GM19043 (cell line): ENCODE measurements around the gene FADS1.

ENCODE experiments used
- ATAC-seq: cut with Tn5 transposase; IDR thresholded peaks from one replicate; pipeline ENCODE4 v1.9.1; 2021; ENCODE audit warnings: low read depth; ENCODE audit not compliant: unreplicated experiment

Gene FADS1

DNA sequence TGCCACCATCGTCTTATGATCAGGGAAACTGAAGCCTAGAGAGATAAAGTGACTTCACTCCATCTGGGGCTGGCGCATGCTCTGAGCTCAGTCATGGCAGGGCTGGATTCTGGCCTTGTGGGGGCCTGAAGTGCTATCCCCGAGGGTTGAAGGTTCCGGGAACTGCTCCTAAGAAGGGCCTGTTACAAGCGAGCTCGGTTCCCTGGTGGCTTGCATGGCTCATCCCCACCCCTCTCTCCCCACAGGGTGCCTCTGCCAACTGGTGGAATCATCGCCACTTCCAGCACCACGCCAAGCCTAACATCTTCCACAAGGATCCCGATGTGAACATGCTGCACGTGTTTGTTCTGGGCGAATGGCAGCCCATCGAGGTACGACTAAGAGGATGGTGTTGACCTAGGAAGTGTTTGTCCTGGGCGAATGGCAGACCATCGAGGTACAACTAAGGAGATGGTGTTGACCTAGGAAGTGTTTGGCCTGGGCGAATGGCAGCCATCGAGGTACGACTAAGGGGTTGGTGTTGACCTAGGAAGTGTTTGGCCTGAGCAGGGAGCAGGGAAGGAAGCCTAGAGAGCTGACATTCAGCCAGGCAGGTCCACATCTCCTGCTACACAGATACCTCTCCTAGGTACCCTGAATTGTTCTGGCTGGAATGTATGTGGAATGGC is 31.2 kb upstream of the FADS1 start:
- ATAC-seq, result no peak

DNA sequence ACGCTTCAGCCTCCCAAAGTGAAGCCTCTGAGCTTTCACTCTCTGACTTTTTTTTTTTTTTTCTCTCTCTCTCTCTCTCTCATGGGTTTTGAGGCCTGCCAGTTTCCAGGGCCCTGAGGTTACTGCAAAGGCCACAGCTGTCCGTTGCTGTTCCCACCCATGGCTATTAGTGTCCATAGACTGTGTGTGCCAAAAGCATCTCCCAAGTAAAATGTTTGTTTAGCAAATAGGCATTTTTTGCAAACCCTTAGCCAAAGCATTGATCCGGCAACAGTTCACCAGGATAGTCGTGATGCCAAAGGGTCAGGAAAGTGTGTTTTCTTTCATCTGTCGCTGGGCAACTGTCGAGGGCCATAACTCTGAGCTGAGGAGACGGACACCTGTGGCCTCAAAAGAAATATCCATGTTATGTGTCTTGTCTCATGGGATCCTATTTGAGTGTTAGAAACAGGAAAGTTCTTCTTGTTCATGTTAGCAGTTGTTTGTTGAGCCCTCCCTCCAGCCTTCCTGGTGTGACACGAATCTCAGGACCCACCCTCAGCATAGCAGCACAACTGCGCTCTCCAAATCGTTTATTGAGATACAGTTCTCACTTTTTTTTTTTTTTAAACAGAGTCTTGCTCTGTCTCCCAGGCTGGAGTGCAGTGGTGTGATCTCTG is 29.7 kb upstream of the FADS1 start:
- no peak for ATAC-seq

DNA sequence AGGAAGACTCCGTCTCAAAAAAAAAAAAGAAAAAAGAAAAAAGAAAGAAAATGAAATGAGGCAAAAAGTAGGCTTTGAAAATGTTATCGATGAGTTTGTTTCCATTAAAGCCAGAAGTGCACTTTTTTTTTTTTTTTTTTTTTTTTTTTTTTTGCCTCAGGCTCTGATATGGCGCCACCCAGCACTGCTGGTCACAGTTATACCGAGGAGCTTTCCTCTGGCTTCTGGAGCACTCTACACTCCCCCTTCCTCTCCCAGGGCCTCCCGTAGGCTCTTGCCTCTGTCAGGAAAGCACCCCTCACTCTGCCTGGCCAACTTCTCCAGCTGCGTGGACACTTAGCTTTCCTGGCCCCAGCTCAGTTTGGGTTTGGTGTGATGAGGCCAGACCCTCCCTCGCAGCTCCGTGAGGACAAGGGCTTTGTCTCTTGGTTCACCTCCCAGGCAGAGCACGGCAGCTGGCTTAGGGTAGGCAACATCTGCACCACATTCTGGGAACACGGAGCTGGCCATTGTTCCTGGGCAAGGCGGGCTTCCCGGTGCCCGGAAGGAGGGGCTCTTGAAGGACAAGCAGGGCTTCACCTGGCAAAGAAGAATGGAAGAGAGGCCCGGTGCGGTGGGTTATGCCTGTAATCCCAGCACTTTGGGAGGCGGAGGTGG is 28.2 kb upstream of the FADS1 start:
- no peak for ATAC-seq

DNA sequence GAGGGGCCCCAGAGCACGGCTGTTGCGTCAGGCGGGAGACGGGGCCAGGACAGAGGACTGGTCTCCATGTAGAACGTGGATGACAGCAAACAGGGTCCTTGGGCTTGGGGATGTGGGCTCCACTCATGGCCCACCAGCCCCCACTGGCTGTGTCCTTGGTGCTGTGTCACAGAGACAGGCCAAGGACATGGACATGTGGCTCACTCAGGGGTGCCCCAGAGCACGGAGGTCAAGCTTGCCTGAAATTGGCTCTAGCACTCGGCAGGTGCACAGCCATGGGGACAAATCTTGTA is 25.7 kb upstream of the FADS1 start:
- no peak for ATAC-seq

DNA sequence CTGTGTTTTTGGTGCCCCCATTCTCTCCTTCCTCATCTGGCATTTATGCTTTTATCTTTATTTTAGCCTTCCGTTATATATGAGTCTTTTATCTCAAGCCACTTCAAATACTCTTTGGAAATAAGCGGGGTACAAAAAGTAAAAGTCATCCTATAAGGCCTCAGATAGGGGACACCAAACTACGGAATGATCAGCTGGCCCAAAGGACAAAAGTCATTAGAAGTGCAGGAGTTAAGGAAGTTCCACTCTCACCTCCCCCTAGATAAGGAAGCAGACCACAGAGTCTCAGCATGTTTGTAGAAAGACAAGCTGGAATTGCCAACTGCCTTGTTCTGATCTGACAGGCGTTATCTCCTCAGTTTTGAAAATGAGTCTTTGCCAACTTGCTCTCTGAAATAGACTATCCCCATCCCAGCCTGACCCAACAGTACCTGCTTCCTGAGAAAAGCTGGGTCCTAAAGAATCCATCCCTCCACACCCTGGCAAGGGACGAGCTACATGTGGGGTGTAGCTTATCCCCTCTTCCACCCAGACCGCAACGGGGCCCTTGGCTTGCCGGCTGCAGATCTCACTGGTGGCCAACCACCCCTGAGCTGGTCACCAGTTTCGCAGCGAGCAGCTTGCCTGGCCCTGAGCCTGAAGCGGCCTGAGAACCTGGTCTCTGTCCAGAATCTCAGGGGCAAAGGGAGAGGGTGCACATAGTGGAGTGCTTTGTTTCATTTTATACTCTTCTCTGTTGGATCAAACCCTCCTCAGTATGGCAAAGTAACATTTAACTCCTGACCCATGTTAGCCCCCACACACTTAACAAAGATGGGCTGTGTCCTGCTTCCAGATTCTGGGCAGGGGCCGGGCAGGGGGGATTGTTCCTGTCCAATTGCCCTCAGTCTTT is 25.1 kb upstream of the FADS1 start:
- no peak for ATAC-seq

DNA sequence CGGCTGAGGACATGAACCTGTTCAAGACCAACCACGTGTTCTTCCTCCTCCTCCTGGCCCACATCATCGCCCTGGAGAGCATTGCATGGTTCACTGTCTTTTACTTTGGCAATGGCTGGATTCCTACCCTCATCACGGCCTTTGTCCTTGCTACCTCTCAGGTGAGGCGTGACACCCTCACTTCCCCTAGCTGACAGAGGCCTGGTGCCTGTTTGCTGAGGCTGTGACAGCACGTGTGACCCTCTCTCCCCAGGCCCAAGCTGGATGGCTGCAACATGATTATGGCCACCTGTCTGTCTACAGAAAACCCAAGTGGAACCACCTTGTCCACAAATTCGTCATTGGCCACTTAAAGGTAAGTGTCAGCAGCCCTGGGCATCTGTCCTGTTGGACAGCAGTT is 23.6 kb upstream of the FADS1 start:
- no peak for ATAC-seq

DNA sequence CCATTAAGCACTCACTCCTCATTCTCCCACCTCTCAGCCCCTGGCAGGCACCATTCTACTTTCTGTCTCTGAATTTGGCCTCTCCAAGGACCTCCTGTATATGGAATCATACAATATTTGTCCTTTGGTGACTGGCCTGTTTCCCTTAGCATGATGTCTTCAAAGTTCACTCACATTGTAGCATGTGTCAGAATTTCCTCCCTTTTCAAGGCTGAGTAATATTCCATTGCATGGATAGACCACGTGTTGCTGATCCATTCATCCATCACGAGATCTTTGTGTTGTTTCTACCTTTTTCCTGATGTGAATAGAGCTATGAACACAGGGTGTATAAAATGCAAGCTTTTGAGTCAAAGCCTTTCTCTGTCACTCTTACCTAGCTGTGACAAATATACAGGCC is 22.9 kb upstream of the FADS1 start:
- ATAC-seq, result no peak

DNA sequence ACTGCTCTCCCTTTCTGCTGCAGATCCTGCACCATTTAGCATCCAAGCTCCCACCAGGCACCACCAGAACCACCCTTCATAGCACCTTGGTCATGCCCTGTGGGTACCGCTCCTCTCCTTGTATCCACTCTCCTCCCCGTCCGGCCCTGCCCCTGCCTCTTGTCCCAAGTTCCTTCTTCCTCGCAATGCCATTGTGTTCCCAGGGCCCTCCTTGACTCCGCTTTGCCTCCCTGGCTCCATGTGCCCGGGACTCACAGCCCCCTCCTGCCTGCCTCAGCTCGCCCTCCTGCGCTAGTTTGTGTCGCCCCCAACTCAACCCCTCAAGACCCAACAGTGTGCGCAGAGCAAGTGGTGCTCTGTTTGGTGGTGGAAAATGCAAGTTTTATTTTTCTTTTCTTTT is 22.1 kb upstream of the FADS1 start:
- no peak for ATAC-seq

DNA sequence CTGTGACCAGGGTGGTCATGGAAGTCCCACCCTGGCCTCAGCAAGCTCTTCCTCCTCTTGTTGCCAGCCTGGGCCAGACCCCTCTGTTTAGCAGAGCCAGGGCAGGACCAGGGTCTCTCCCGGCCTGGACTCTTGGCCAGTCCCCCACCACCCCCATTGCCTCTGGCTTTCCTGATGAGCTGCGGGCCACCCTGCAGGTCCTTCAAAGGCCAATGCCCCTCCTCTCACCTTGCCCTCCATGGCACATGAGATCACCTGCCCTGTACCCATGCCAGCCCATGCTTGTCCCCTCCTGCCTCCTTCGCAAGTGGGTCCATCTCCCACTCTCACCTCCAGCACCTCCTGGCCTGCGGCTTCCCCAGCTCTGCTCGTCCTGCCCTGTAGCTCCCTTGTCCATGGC is 21.7 kb upstream of the FADS1 start:
- no peak for ATAC-seq

DNA sequence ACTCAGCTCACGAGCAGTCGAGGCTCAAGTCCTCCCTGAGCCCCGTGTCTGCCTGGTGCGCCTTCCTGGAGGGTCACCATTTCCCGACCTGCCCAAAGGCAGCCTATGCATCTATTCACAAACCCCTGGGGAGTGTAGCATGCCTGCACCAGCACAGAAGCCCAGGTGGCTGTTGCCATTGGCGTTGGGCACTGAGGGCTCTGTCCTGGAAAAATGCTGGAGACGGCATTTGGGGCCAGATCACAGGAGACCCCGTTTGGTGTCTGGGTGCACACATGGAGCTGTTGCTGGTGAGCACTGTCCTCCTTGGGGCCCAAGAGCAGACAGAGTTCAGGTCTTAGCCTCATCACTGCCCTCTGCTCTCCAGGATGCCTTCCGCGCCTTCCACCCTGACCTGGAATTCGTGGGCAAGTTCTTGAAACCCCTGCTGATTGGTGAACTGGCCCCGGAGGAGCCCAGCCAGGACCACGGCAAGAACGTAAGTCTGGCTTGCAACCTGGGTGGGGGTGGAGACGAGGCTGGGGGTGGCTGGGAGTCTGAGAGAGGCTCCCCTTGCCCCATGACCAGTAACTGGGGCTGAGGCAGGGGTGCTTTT is 20.7 kb upstream of the FADS1 start:
- no peak for ATAC-seq

DNA sequence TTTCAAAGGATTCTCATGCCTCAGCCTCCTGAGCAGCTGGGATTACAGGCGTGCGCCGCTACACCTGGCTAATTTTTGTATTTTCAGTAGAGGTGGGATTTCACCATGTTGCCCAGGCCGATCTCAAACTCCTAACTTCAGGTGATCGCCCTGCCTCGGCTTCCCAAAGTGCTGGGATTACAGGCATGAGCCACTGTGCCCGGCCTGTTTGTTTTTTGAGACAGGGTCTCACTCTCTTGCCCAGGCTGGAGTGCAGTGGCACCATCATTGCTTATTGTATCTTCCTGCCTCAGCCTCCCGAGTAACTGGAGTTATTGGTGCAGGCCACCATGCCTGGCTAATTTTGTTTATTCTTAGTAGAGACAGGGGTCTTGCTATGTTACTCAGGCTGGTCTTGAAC is 19.4 kb upstream of the FADS1 start:
- no peak for ATAC-seq

DNA sequence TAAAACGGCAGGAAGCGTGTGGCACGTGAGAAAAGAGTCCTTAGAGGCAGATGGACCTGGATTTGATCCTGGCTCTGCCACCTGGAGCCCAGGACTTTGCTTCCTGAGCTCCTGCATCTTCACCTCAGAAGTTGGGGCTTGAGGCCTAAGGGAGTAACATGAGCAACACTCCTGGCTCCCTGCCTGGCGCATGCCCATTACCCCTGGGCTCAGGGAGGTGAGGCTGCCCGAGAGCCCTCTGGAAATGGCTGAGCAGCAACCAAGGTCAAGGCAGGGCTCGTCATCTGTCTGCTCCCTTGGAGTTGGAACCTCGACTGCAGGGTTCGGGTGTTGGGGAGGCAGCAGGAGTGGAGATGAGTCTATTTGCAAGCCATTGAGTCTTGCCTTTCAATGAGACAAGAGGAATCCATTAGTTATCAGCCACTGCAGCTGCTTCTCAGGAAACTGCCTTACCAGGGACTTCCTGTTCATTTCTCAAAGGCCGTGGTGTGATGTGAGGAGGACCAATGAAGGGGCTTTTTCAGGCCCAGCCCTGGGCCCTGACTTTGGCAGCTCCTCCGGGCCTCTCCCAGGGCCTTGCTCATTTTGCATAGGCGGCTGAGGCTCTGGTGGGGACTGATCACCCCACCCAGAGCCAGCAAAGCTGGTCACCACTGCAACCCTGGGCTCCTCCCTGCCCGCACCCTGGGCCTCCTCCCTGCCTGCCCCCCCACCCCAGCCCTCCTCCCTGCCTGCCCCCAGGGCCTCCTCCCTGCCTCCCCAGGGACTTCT is 17.7 kb upstream of the FADS1 start:
- ATAC-seq, result peak; percentile 86

DNA sequence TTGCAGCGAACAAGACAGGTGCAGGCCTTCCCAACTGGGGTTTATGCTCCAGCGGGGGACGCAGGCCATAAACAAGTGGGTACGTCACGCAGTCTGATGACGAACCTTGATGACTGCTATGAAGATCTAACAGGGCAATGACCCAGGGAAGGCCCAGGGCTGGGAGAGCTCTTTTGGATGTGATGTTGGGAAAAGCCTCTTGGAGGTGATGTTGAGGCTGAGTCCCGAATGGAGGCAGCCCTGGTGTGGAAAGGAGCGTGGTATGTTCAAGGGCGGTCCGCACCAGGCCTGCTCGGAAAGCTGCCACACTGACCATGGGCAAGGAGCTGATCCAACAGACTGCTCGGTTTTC is 17.1 kb upstream of the FADS1 start:
- no peak for ATAC-seq

DNA sequence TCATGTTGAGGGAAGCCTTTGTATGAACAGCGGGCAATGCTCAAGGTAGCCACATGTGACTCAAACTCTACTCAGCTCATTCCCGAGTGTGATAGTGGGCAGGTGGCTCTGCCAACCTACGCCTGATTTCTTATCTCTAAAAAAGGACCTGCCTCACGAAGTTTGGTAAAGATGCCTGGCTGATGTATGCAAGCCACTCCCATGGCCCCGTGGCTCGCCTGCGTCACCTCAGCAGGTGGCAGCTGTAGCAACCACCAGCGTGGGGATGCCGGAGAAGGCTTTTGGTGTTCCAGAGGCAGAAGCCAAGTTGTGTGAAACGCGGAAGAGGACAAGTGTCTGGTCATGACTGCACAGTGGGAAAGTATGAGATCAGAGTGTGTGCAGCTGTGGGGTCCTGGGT is 16.7 kb upstream of the FADS1 start:
- no peak for ATAC-seq

DNA sequence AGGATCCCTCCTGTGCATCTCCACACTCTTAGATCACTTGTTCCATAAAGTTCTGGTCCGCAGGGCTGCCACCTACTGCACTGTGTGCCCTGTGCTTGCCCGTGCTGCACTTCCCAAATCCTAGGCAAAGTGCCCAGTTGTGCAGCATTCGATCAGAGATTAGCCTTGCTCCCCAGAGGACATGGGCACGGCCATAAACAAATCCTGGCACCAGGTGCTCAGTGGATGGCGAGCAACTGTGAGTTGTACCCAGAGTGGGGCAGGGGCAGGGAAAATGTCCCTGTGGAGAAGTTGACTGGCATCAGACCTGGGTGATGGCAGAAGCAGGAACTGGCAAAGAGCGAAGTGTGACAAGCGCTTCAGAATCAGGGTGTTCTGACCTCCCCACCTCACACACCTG is 16.0 kb upstream of the FADS1 start:
- no peak for ATAC-seq

DNA sequence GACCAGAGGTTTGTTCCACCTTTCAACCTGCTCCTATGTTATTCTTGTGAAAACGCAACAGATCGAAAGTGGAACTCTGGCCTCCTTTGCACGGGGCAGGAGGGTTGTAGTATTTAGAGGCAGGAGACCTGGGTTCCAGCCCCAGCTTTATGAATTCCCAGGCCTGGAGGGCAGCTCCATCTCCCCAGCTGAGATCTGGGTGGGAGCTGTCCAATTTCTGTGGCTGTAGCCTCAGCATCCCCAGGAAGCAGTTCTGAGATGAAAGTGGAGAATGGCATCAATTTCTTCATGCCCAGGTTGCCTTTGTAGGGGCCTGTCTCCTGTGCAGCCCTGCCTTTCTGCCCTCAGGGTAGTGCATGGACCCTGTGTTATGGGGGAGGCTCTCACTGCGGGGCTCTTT is 15.4 kb upstream of the FADS1 start:
- no peak for ATAC-seq

DNA sequence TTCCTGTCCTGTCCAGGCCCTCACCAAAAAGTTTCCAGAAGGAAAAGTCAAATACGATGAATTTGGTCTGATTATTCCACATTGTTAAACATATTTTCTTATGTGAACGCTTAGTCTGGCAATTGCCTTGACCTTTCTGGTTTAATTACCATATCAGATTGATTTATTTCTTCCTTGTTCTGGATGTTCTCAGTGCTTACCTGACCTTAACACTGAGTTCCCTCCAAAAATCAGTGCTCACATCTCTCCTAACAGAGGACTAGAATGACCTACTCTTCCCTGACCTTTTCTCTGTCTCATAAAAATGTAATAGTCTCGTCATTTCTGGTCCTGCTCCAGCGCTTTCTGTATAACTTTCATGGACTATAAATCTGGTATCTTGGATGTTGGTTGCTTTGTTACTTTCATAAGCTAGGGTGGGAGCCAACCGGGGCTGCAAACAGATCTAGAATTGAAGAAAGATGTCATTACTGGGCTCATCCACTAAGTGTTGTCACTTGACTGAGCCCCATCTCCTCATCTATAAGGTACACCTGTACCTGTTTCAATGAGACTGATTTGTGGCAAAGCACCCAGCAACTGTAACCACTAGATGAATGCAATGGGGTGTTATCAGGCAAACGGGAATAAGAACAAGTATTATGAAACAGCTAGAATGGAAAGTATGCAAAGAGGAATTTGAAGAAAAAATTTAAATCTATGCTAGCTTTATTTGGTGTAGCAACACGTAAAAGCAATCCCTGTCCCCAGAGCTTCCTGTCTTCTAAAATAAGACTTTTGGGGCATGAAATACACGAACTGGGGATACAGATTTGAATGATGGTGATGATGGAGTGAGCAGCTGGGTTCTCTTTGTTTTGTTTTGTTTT is 13.7 kb upstream of the FADS1 start:
- no peak for ATAC-seq

DNA sequence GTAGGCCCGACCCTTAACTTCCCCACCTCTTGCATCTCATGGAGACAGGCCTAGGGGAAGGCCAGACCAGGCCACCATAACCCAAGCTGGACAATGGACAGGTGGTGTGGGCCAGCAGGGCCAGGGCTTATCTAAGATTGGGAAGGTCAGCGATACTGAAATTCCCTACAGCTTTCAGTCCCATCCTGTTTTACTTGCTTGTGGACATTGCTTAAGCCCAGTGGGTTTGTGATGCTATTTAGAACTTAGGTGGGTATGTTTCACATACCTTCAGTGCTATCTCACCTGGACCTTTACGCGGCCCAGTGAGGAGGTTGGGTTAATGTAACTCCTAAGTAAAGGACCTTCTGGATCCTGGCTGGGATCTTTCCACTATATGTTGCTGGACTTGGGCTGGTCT is 13.0 kb upstream of the FADS1 start:
- ATAC-seq, result no peak

DNA sequence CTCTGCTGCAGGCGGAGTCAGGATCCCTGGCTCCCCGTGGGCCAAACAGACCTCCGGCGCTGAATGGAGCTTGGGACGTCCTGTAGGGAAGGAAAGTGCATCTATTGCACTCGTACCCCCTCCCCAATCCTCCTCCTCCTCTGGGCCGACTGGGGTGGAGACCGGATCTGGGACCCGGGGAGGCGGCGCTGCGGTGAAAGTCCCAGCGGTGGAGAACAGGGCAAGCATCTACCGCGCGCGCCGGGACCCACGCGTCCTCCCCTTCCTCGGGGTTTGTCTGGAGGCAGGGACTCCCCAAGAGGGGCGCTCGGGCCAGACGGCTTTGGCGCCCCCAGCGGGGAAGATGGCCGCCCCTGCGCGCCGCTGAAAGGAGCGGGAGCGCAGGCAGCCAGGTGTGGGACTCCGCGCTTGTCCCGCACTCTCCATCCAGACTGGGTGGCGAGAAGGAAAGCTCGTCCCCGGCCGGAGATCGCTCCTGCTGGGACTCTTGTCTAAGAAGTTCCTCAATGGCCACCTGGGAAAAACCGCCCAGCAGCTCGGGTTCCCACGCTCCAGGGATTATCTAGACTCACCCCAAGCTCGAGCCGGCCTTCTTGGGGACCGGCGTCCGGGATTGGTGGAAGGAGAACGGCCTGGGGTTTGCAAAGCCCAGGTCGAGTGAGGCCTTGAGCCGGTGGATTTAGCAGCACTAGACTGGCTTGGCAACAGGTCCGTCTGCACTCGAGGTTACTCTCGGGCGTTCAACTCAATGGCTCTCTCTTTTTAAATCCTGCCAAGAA is 12.0 kb upstream of the FADS1 start:
- ATAC-seq, result no peak
